Suppressor macrophage treated with lipopolysaccharide for 4 hours (primary cell): ENCODE results near the gene SS18L1.

ENCODE experiments used
- DNase-seq: peaks from one replicate; pipeline ENCODE4 v3.0.0-alpha.2; 2020

Gene SS18L1

DNA sequence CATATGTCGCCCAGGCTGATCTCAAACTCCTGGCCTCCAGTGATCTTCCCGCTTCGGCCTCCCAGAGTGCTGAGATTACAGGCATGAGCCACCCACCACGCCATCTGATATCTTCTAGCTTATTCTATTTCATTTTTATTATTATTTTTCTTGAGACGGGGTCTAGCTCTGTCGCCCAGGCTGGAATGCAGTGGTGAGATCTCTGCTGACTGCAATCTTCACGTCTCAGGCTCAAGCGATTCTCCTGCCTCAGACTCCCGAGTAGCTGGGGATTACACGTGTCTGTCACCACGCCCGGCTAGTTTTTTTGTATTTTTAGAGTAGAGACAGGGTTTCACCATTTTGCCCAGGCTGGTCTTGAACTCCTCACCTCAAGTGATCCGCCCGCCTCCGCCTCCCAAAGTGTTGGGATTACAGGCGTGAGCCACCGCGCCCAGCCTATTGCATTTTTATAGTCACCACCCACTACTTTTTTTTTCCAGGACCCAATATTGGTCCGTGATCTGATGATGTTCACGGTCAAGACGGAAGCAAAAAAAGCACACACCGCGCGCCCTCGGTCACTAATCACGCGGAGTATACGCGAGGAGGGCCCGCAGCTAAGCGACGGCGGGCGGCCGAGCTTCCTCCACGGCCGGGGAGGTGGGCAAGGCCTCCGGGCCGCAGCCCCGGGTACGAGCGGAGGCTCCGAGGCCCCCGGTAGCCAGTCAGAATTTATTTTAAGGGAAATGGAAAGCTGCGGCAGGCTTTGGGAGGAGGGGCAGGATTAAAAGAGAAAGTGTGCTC is 22.4 kb upstream of the SS18L1 start:
- DNase-seq: peak; percentile 80

DNA sequence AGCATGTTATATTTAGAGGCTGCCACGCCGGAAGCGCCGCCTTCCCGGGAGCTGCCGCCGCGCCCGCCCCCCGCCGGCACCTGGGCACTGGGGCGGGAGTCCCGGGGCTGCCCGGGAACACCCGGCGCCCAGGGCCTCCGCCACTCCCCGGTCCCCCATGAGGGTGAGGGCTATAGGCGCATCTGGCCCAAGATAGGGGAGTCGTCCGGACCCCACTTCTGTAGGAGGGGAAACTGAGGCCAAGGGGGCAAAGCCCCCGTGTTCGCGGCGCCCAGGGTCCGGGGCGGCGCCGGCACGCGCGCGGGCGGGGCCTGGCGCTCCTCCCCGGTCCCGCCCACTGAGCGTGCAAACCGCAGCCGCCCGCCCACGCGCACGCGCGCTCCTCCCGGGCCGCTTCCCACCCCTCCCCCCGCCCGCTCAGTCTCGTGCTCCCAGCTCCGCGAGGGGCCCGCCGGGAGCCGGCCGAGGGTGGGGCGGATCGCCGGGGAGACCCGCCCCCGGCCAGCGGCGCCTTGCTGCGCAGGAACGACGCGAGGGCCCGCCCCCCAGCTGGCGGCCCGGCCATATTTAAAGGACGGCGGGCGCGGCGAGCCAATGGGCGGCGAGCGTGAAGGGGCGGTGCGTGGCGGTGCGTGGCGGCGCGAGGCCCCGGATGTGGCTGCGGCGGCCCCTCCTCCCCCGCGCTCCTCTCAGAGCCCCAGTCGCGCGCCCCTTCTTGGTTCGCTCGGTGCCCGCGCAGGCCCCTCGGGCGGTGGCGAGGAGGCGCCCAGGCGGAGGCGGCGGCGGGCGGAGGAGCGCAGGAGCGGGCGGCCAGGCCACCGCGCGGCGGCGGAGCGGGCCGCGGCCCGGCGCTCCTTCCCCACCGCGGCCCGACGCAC is 21.6 kb upstream of the SS18L1 start, which contains the start of gene LSM14B:
Gene LSM14B, plus strand, starts transcription at position 700 of the 878 bp plus-strand sequence. CDS start 192 bp downstream, outside the sequence.
- DNase-seq: peak; percentile 99

DNA sequence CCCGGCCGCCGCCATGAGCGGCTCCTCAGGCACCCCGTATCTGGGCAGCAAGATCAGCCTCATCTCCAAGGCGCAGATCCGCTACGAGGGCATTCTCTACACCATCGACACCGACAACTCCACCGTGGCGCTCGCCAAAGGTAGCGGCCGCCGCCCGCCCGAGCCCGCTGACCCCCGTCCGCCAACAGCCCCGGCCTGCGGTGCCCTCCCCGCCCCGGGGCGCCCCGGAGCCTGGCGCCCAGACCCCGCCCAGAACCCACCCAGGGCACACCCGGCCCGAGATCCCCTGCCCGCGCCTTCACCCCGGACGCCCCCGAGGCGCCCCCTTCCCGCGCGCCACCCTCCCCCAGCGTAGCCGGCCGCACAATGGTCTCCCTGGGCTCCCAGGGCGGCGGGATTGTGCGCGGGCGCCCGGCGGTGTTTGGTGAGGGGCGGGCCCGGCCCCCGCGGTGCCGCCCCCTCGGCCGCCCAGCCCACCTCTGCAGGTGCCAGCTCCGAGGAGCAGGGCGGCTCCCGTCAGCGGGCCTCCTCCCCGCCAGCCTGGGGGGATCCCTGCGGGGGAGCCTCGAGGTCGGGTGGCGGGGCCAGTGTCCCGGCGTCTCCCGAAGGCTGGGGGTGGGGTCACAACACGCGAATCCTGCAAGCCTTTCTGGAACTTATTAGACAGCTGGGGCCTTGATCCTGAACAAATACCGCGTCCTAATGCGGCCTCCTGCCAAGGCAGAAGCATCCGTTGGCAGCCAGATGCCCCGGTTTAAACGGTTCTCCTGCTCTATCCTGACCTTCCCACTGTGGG is 20.7 kb upstream of the SS18L1 start:
- no peak for DNase-seq

DNA sequence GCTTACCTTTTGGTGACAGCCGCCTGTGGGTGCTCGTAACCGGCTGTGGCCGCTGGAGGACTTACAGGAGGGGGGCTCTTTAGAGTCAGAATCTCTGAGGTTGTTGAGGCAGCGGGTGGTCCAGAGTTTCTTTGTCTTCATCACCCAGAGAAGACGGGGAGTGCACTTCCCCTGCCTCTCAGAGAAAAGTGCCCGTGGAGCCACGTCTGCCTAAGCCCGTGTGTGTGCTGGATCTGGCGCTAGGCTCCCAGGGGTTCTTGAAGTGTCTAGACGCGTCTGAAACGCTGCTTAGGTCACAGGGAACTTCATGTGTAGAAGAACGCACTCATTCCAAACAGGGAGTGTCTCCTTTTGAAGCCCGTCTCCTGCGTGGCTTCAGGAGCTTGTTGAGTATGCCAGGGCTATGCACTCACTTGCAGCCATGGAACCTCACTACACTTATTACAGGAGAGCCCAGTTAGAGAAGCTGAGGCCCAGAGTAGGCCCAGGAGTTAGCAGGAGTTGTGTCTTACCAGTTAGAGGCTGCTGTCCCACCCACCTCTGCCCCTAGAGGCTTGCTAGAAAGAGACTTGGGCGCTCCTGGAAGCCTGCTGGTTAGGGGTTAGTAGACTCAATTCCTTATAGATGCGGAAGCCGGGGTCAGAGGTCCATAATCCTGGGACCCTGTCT is 20.0 kb upstream of the SS18L1 start:
- DNase-seq: no peak

DNA sequence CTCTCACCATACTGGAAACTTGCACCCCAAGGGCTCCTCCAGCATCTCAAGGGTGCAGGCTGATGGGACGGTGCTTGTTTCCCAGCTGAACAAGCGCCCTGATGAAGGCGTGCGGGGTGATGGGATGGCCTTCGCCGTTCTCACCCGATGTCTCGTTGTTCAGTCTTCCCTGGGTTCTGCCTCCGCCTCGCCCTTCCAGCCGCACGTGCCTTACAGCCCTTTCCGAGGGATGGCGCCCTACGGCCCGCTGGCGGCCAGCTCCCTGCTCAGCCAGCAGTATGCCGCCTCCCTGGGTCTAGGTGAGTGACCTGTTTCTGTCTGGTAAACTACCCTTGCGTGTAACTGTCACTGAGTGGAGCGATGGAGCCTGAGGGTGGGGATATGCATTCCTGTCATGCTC is 17.4 kb upstream of the SS18L1 start:
- DNase-seq: no peak

DNA sequence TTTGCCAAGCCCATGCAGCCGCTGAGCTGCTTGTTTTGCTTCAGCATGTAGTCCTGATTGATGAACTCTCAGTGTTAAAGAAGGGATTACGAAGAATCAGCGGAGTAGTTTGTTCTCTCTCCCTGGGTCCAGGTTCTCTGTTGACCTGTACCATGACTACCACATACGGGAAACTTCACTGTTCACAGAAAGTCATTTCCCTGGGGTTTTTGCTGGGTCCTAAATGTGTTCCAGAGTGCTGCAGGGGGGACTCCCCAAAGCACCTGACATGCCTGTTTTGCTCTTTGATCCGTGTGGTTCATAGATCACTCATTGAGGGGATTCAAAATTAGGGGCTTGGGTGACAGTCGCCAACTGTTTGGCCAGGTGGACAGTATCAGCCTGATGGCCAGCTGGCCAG is 15.8 kb upstream of the SS18L1 start:
- no peak for DNase-seq

DNA sequence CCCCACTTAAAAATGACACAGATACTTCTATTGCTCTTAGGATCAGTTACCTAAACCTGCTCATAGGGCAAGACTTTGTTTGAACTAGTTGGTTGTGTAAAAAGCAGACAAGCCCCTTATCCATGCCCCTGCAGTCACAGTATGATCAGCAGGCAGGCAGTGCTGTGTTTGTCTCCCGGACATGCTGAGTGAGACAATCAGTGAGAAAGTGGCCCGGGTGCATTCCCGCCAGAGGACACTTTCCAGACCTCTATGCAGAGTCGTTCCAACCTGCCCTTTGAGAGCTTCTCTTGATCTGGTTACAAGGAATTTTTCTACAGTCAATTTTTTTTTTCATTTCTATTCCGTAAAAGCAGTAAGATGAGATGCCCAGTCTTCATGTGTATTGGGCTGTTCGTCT is 15.1 kb upstream of the SS18L1 start:
- DNase-seq: no peak

DNA sequence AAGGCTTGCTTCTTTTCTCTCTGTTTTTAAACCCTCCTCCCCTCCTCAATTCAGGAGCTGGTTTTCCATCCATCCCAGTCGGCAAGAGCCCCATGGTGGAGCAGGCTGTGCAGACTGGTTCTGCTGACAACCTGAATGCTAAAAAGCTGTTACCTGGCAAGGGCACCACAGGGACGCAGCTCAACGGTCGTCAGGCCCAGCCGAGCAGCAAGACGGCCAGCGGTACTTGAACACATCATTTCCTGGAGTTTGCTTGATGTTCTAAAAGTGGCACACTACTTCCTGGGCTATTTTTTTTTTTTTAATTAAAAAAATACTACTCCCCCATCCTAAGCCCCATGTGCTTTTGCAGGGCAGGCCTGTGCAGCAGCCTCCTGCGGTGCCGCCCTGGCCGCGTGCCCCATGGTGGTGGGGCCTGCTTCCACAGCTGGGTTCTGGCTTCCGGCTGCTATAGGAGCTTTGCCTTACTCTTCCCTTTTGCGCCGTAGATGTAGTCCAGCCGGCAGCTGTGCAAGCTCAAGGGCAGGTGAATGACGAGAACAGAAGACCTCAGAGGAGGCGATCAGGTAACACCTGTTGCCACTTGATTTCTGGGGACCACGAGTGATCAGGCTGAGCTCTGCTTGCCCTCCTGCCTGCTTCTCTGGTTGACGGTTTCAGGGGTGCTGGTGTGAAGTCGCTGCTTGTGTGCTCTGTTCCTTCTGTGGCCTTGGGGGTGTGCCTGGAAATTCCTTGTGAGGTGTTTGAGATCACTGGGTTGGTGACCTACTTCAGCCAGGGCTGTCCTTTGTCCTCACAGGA is 13.6 kb upstream of the SS18L1 start:
- no peak for DNase-seq

DNA sequence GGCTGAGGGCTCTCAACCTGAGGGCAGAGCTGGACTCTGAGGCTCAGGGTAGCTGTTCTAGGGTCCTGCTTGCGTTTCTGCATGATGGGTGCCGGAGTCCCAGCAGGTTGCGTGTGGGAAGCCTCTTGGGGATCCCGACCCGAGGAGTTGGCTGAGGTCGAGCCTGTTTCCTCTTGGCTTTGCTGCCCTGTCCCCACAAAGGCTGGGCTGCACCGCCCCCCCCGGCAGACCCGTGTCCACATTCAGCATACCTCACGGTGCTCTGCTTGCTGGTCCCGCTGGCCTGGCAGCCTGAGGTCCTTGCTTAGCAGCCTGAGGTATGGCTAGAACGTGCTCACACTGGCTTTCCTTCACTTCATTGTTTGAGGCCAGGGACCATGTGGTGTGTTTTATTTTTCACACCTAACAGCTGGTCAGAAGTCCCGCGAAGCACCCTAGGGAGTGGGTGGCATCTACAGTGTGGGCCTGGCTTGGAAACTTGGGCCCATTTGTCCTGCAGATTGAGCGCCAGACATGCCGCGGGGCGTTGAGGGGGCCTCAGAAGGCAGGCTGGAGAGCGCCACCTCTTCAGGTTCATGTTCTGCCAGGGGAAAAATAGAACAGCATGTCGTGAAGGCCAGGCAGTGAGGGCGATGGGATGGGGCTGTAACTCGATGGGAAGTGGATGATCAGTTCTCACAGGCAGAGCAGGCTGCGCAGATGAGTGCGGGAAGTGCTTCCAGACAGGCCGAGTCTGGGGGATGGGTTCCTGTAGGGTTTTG is 11.8 kb upstream of the SS18L1 start:
- no peak for DNase-seq

DNA sequence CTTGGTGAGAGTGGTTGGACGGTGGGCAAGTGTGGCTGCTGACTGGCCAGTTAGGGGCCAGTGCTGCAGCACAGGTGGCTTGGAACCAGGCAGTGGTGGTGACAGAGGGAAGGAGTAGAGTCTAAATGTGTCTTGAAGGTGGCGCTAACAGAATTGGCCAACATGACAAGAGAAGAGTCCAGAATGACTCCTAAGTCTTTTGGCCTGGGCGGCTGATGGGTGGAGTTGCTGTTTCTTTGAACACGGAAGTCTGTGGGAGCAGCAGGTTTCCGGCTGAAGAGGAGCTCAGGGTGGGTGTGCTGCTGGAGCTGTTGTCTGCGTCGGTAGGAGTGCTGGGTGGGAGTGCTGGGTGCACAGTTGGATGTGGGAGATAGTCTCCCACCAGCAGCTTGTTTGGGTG is 11.1 kb upstream of the SS18L1 start:
- peak; percentile 46 for DNase-seq

DNA sequence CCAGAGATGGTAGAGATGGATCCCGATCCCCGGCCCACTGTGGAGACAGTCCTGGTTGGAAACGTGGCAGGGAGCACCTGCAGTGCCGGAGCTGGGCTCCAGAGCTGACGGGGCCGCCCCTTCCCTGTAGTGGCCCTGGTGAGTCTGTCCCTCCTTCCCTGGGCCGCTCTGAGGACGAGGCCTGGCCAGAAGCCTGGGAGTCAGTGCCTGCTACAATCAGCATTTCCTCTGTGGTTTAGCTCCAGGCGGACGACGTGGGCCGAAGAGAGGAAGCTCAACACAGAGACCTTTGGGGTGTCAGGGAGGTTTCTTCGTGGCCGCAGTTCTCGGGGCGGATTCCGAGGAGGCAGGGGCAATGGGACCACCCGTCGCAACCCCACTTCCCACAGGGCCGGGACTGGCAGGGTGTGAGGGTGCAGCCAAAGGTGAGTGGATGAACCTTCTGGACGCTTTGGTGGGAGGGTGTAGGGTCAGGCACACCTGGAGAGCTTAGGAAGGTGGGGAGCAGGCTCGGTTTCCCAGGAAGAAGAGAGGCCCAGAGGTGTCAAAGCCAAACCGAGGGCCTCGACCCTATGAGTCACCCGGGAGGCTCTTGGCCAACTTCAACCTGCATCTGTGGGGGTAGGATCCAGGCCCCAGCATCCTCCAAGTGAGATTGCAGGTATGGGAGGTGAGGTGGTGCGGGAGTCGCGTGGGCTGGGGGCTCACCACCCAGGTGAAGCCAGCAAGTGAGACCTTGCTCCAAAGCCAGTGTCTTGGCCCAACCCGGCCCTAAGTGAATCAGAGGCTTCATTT is 10.3 kb upstream of the SS18L1 start:
- DNase-seq: peak; percentile 70

DNA sequence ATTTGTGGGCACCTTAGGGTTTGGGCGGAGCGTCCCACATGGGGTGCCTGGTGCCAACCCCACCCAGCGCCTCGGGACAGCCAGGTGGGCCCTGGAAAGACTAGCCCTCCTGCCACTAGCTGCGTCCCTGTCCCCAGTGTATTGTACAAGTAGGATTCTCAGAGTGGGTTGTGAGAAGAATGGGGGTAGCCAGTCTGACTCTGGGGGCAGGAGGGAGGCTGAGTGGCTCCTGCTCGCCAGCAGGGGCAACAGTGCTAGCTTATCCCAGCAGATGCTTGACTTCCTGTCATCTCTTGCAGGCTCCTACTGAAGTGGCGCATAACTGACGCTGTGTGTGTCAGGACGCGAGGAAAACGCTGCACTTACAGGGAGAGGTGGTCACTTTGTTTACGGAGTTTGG is 9.7 kb upstream of the SS18L1 start:
- no peak for DNase-seq

DNA sequence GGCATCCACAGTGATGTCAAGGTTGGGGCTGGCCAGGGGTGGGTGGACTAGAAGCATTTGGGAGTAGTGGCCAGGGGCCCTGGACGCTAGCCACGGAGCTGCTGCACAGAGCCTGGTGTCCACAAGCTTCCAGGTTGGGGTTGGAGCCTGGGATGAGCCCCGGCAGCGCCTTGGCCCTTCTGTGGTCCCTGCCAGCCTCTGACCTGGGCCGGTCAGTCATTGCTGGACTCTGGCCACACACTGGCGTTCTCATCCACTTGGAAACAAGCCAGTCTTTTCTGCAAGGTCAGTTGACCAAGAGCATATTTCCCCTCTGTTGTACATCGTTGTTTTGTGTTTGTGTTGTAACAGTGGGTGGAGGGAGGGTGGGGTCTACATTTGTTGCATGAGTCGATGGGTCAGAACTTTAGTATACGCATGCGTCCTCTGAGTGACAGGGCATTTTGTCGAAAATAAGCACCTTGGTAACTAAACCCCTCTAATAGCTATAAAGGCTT is 8.8 kb upstream of the SS18L1 start:
- peak; percentile 51 for DNase-seq

DNA sequence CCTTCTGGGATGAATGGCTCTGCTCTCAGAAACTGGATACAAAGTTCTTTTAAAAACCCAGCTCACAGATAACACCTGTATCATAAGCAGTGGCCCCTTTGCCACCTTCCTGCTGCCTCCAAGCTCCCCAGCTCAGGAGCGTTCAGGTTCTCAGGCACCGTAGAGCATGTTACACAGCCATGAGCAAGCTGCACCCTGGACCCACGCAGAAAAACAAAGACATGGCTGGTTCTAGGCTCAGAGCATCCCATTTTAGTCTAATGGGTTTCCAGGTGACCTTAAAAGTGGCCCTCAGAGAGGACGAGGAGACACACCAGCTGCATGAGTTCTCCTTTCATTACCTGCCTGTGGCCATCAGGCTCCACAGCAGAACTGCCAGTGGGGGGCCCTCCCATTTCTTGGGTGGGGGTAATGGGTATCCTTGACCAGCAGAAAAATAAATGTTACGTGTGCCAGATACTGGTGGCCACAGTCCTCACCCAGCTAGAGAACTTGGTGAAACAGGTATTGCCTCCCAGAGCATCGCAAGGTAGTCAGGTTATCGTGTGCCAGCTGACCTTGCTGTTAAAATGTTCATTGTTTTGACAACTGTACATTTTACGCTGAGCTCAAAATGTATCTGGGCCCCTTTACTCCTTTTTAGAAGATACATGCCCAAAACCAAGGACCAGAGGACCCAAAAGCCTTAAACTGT is 7.8 kb upstream of the SS18L1 start:
- no peak for DNase-seq

DNA sequence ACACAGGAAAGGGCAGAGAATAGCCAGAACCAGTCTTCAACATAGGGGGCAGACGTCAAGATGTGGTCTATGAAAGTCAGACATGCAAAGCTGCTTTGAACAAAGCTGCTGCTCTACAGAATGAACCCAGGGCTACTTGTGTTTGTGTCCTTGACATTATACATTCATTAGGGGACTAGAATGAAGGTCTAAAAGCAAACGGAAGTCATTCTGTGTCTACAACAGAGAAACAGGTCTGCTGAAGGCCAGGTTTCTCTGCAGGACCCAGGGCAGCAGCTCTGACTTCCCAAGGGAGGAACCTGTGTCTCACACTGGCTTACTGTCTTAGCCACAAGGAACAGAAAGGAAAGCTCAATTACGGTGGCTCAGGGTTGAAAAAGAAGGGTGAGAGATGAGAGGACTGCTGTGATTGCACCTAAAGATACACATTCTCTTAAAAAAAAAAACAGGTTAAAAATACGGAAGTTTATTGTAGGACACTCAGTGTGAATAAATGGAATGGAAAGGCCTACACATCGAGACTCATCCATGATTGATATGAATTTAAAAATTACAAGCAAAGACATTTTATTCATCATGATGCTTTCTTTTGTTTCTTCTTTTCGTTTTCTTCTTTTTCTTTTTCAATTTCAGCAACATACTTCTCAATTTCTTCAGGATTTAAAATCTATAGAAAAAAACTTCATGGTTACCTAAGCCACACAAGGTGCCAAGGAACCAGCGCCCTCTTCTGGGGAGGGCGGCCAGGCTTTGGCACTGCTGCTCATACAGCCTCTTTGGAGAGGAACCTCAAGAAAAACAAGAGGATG is 7.1 kb upstream of the SS18L1 start:
- peak; percentile 70 for DNase-seq

DNA sequence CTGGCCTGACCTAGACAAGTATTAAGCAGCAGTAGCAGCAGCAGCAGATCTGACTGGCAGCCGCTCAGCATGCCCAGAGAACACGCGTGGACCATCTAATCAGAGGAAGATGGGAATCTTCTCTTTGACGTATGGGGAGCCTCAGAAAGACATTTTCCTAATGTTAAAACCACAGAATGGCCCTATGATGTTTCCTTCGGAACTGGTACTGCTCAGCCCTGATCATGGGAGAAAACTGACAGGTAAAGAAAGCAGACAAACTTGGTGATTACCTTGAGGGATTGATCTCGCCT is 6.5 kb upstream of the SS18L1 start:
- no peak for DNase-seq

DNA sequence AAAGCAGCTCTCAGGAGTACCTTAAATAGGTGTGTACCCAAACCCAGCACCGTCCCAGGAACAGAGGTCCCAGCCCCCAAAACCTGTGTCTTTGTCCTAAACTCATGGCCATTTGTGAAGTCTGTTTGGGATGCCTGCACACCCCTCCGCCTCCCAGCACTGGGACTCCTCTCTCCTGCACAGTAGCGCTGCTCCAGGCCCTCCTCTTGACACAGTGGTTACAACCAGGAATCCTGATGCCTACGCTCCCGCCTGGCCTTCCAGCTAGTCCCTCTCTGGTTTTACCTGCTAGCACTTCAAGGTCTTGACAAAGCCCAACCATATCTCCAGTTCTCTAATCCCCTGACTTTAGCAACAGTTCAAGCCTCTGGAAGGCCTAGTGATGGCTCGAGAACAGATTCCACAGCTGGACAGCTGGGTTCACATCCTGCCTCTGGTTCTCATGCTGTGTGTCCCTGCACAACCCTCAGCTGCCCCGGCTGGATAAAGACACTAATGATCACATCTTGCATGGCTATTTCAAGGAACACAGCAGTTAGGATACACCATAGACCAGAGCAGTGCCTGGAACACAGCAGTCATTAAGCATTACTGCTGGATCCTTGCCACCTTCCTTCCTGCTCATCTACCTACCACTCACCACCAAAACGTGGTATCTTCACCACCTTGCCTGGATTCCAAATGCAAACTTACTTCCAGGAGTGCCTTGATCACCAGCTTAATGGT is 5.9 kb upstream of the SS18L1 start:
- no peak for DNase-seq

DNA sequence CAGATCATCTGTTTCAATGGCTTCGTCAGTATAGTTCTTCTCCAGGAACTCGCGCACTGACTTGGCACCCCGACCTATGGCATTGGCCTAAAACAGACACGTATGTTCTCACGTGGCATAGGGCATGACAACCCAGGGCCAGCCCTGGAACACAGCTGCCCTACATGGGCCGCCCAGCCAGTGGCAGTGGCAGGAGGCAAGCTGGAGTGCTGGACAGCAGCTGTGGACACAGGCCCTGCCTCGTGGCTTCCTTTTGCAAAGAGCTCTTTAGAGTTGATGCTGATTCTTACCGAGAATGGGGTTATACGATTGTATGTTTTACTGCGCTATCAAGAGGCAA is 5.4 kb upstream of the SS18L1 start:
- no peak for DNase-seq
